GM15510 (cell line): ENCODE measurements around the gene AHNAK.

ENCODE experiments used
- POLR2A ChIP-seq: IDR thresholded peaks from 3 replicates; pipeline ENCODE4 v1.6.1; 2011; ENCODE audit warnings: borderline replicate concordance; ENCODE audit not compliant: insufficient read length; ENCODE audit errors: extremely low read depth

AHNAK gene

GRCh38 chr11:62542750-62543567 is 3.6 kb downstream of the AHNAK start:
- TF ChIP-seq POLR2A, result no peak

GRCh38 chr11:62542111-62542745 is 4.4 kb downstream of the AHNAK start:
- no peak for TF ChIP-seq POLR2A

- no peak for TF ChIP-seq POLR2A
Measured at GRCh38 chr11:62540804-62541701, 5.6 kb downstream of the AHNAK start.

GRCh38 chr11:62539238-62539925 is 7.2 kb downstream of the AHNAK start:
- no peak for TF ChIP-seq POLR2A

GRCh38 chr11:62538470-62539237 is 8.0 kb downstream of the AHNAK start:
- no peak for TF ChIP-seq POLR2A

- TF ChIP-seq POLR2A, result no peak
Measured at GRCh38 chr11:62536301-62536957, 10.2 kb downstream of the AHNAK start.

GRCh38 chr11:62535802-62536201 is 10.8 kb downstream of the AHNAK start:
- no peak for TF ChIP-seq POLR2A

GRCh38 chr11:62534779-62535545 is 11.6 kb downstream of the AHNAK start:
- TF ChIP-seq POLR2A, result no peak

GRCh38 chr11:62532096-62532495 is 14.5 kb downstream of the AHNAK start:
- TF ChIP-seq POLR2A, result no peak

GRCh38 chr11:62516736-62517371 is 29.8 kb downstream of the AHNAK start:
- no peak for TF ChIP-seq POLR2A

GRCh38 chr11:62514151-62514550 is 32.5 kb downstream of the AHNAK start:
- no peak for TF ChIP-seq POLR2A

GRCh38 chr11:62513626-62514025 is 33.0 kb downstream of the AHNAK start:
- TF ChIP-seq POLR2A, result no peak
